ENCODE data around the gene CTNNB1. TPM values are rescaled to one million over a fixed set of nuclear protein-coding genes. Genes with fewer than 3 reads are reported as not detected.

The CTNNB1 gene
- total and polyA plus RNA-seq, 2 experiments from 2014 or later, result 89.4 to 566 TPM

GRCh38 chr3:41247055-41248004 lies 48.0 kb downstream of the CTNNB1 start:
- Histone ChIP-seq H2AFZ (no peak overlapping the region), H3K27ac (ENCODE audit: low read depth) (no peak overlapping the region), H3K9me2 (ENCODE audit: insufficient read depth) (no peaks in the 10 kb centered on the region), H3K36me3 (ENCODE audit: insufficient read depth) (no peaks in the 10 kb centered on the region), H3K27me3 (ENCODE audit: insufficient read depth) (no peaks in the 10 kb centered on the region), H3K4me2 (no peak overlapping the region), H3K79me2 (replicated peaks; ENCODE audit: insufficient read depth) (no peaks in the 10 kb centered on the region), H4K20me1 (replicated peaks; ENCODE audit: insufficient read depth) (no peaks in the 10 kb centered on the region), H3K4me1 (ENCODE audit: insufficient read depth) (no peaks in the 10 kb centered on the region), H3F3A (replicated peaks; ENCODE audit: low read depth) (no peaks in the 10 kb centered on the region), H3K4me3 (no peak overlapping the region)
- no peak overlapping the region for H3K27ac Mint-ChIP-seq
- no peak overlapping the region for H3K4me3 Mint-ChIP-seq
- H3K36me3 Mint-ChIP-seq (ENCODE audit: low read depth), result 0 out of 3 replicates have a peak, but pooled peaks cover 7% of the 10 kb centered on the region
- H3K4me1 Mint-ChIP-seq, result peaks cover 11% of the 10 kb centered on the region; the same call in 2 of the 3 replicates
- no peaks in the 10 kb centered on the region; the same call in 2 of the 3 replicates for H3K9me3 Mint-ChIP-seq
- TF ChIP-seq REST (IDR thresholded peaks at IDR 0.05; ENCODE audit: unreplicated experiment) (no peak), EZH2phosphoT487 (IDR thresholded peaks at IDR 0.05; ENCODE audit: unreplicated experiment) (no peak), STAT1 (IDR thresholded peaks at IDR 0.05; ENCODE audit: unreplicated experiment) (no peak), CTCF (conservative IDR thresholded peaks at IDR 0.05; ENCODE audit: low read depth in 2 of 2) (no peak), ETS1 (IDR thresholded peaks at IDR 0.05) (no peak), JUNB (IDR thresholded peaks at IDR 0.05; ENCODE audit: unreplicated experiment) (no peak)
- peaks cover 4% of the 10 kb centered on the region for H3K27me3 Mint-ChIP-seq (ENCODE audit: insufficient read depth, low read depth, poor library complexity)
- no peak for DNase-seq (ENCODE audit: low spot score)
- ATAC-seq, result peak; percentile 10

GRCh38 chr3:41248525-41248924 lies 49.2 kb downstream of the CTNNB1 start:
- no peaks in the 10 kb centered on the region for H3K4me1 ChIP-seq (ENCODE audit: insufficient read depth)
- H3K9me2 ChIP-seq (ENCODE audit: insufficient read depth), result no peaks in the 10 kb centered on the region
- no peaks in the 10 kb centered on the region for H3K79me2 ChIP-seq (replicated peaks; ENCODE audit: insufficient read depth)
- H2AFZ ChIP-seq, result no peak overlapping the region
- Mint-ChIP-seq H3K36me3 (ENCODE audit: low read depth) (0 out of 3 replicates have a peak, but pooled peaks cover 7% of the 10 kb centered on the region), H3K4me3 (no peak overlapping the region), H3K27me3 (ENCODE audit: insufficient read depth, low read depth, poor library complexity) (peaks cover 4% of the 10 kb centered on the region), H3K9me3 (no peaks in the 10 kb centered on the region; the same call in 2 of the 3 replicates), H3K4me1 (peaks cover 11% of the 10 kb centered on the region; the same call in 2 of the 3 replicates), H3K27ac (no peak overlapping the region)
- no peaks in the 10 kb centered on the region for H4K20me1 ChIP-seq (replicated peaks; ENCODE audit: insufficient read depth)
- H3K4me3 ChIP-seq, result no peak overlapping the region
- H3K36me3 ChIP-seq (ENCODE audit: insufficient read depth), result no peaks in the 10 kb centered on the region
- ATAC-seq, result no peak
- no peaks in the 10 kb centered on the region for H3F3A ChIP-seq (replicated peaks; ENCODE audit: low read depth)
- no peak overlapping the region for H3K4me2 ChIP-seq
- no peaks in the 10 kb centered on the region for H3K27me3 ChIP-seq (ENCODE audit: insufficient read depth)
- no peak for DNase-seq (ENCODE audit: low spot score)
- no peak overlapping the region for H3K27ac ChIP-seq (ENCODE audit: low read depth)
- no peak for TF ChIP-seq ZNF462 (CRISPR knock-in tag; IDR thresholded peaks at IDR 0.05)
